ENCODE results near the gene TTC22.
A peak's percentile ranks its signal among the peaks of the same experiment; 100 is the strongest.

The TTC22 gene

GRCh38 chr1:54800899-54801759, at the start of gene TTC22:
TTC22 (minus strand) TSS chr1:54801323; CDS start chr1:54801163, 160 bp downstream.
- DNase-seq (ENCODE audit: low spot score), result peak; percentile 73

DNA sequence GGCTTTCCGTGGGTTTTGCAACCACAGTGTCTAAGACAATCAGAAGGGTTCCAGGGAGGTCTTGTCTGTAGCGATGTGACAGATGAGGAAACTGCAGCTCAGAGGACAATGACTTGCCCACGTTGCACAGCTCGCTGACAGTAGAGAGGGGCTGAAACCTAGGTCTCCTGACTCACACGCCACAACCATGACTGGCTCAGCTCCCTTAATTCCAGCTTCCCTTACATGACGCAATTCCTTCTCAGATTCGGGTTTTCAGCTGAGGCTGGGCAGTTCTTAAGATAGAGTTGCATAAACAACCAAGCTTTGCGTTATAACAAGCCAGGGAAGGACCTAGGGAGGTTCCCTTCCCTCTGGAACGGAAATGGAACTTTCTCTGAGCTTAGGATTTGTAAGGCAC, 49.6 kb upstream of the TTC22 start:
- DNase-seq (ENCODE audit: low spot score), result no peak

DNA sequence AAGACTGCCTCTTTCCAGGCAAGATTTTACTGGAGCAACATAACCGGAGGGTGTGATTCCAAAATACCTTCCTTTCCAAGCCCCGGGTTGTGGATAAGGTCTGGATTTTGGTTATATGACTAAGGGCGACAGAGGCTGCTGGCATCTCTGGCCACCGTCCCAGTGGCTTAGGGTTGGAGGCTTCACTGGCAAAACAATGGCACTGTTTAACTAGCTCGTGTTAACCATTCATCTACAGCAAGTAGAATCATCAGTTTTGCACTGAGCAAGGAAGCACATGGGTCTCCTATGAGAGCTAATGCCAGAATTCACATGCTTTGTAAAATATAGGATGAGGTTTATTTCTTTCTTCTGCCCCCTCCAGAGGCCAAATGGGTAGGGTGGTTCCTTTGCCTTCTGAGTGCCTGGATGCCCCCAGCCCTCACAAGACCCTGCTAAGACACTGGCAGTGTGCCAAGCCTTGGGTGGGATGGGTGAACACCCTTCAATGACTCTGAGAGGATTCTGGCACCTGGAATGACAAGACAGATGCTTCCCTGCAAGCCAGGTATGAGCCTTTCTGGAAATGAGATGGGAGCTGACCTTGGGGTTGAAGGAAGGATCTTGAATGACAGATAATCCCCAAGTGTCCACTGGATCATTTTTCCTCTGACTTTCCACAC, 49.1 kb upstream of the TTC22 start:
- DNase-seq (ENCODE audit: low spot score), result no peak

DNA sequence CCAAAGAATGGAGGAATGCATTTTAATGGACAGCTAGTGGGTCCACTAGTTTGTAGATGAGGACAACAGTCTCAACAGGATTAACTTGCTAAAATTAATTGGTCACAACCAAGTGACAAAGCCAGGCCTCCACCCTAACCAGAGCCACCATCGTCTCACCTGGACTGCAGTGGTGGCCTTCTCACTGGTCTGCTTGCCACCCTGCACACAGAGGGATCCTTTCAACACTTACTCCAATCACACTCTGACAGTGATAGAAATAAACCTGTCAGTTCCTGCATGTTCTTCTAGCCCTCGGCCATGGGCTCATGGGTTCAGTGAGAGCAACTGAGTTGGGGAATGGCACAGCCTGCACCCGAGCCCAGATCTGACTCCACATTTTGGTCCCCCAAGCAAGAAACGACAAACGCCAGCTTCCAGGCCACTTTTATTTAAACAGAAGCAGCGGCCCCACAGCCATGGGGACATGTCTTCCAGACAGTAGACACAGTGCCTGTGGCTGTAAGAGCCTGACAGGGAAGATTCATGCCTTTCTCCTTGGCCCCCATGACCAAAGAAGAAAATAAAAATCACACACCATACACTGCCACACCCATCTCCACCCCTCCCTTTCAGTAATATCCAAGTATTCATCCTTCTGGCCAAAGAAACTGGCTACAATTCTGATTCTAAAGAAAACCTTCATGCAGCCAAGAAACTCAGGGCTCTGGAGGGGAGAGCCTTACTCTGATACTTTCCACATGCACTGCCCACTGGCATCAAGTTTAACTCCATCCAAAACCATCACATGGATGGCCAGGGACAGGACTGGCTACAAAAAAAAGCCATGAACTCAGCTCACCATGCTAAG, 48.3 kb upstream of the TTC22 start:
- no peak for DNase-seq (ENCODE audit: low spot score)

GRCh38 chr1:54848134-54848948, 47.2 kb upstream of the TTC22 start:
- no peak for DNase-seq (ENCODE audit: low spot score)

- DNase-seq (ENCODE audit: low spot score), result no peak
These were observed 45.7 kb upstream of the TTC22 start for GRCh38 chr1:54846716-54847284.

GRCh38 chr1:54846301-54846700, 45.2 kb upstream of the TTC22 start:
- no peak for DNase-seq (ENCODE audit: low spot score)

GRCh38 chr1:54845772-54846171, 44.6 kb upstream of the TTC22 start:
- no peak for DNase-seq (ENCODE audit: low spot score)

- no peak for DNase-seq (ENCODE audit: low spot score)
These were observed 43.4 kb upstream of the TTC22 start for GRCh38 chr1:54844564-54844963.

- no peak for DNase-seq (ENCODE audit: low spot score)
These were observed 42.3 kb upstream of the TTC22 start for GRCh38 chr1:54843449-54843848.

DNA sequence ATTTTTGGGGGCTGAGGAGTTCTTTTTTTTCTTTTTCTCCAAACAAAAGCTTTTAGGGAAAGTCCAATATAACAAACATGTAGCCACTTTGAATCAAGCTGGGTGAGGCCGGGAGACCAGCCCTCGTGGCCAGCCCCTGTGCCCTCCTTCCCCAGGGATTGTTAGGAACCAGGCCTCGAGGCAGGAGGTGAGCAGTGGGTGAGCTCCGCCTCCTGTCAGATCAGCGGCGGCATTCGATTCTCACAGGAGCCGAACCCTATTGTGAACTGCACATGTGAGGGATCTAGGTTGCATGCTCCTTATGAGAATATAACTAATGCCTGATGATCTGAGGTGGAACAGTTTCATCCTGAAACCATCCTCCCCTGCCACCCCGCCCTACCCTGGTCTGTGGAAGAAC, 41.8 kb upstream of the TTC22 start:
- no peak for DNase-seq (ENCODE audit: low spot score)

DNA sequence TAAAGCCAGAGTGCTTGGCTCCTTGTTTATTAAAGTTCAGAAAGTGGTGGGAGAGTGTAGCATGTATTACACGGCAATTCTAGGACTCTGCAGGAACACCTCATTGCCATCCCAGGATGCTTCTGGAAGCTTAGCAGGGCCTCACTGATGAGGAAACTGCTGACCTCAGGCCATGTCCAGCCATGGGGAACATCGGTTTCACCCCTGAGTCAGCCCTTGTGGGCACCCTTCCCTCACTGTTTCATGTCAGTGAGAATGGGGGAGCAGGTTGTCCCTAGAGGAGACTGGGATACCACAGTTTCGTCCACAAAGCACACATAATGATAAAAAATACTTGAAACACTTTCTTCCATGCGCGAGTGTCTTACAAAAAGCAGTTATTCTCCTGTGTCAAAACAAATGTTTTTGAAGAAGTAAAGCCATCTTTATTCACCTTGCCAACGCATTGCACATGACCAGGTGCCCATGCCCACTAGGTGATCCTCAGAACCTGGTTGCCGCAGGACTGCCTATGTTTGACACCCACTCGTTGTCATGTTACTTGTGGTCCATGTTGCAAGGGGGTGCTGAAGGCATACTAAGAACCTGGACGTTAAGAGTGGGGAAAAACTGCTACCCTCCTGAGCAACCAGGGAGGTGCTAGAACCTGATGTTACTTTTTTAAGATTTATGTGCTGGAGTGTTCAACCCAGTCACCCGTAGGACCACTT, 41.2 kb upstream of the TTC22 start:
- DNase-seq (ENCODE audit: low spot score), result no peak

- no peak for DNase-seq (ENCODE audit: low spot score)
These were observed 38.7 kb upstream of the TTC22 start for GRCh38 chr1:54839824-54840223.

GRCh38 chr1:54838565-54839180, 37.5 kb upstream of the TTC22 start:
- DNase-seq (ENCODE audit: low spot score), result no peak

- DNase-seq (ENCODE audit: low spot score), result no peak
These were observed 36.1 kb upstream of the TTC22 start for GRCh38 chr1:54837002-54837853.

DNA sequence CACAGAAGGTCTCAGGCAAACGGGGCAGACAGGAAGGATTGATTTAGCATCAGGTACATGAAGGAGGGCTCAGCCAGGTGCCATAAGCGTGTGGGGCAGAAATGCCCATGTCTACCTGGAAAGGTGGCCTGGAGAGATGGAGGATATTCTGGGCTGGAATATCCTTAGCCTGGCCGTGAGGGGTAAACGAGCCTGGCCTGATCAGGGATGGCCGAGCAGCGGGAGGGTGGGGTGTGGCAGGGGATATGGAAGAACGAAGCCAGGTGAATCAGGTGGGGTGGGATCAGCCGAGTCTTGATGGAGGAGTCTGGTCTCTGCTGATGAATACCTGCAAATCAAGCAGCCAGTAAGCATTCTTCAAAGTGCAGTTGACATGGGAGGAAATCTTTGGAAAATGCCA, 35.5 kb upstream of the TTC22 start:
- no peak for DNase-seq (ENCODE audit: low spot score)

GRCh38 chr1:54835970-54836369, 34.8 kb upstream of the TTC22 start:
- no peak for DNase-seq (ENCODE audit: low spot score)

GRCh38 chr1:54835131-54835898, 34.2 kb upstream of the TTC22 start:
- no peak for DNase-seq (ENCODE audit: low spot score)

All from CD4-positive, alpha-beta T cell treated with Interleukin-15 for 4 hours (primary cell).